ENCODE measurements around the gene KCNK4. TPM values are rescaled to one million over a fixed set of nuclear protein-coding genes. Genes with fewer than 3 reads are reported as not detected.

KCNK4 gene
- polyA plus RNA-seq, 1 donor from 2014 or later, result 1.0 TPM

DNA sequence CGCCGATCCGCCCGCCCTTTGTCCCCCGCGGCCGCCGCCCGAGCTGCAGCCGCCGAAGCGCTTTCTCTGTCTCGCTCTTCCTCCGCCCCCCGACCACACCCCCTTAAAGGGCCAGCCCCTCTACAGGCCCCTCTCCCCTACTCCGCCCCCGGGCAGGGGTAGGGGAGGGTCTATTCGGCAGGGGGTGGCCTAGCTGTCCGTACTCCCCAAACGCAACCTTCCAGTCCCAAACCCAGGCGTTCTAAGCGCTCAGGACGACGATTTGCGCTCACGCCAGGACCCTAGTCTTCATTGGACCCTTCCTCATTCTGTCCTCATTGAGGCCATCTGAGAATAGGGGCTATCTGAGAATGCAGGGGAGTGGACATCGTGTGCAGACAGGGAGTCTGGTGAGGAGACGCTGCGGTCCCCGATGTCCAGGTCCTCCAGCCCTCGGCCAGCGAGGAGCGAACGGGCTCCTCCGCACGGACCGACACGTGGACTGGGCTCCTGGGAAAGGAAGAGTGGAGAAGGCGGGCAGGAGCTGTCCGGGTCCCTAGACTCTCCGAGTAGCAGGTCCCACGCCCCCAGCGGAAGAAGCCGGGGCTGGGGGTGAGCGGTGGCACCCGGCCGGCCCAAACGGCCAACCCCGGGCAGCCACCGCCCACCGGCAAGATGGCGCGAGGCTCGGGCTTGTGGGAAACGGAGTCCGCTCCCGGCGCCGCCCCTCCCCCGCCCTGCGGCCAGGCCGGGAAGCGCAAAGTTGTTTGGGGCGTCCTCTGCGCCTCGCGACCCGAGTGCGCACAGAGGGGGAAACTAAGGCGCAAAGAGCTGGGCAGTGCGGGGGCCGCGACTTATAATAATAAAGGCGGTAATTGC lies 44.0 kb upstream of the KCNK4 start, which contains the start of gene PPP1R14B:
PPP1R14B (minus strand) TSS at position 73 of the 858 bp plus-strand sequence. CDS start 270 bp downstream, outside the sequence.
- Histone ChIP-seq H3K4me3 (ENCODE audit: low read length) (peak within 1 kb of the TSS; percentile 99), H3K27ac (ENCODE audit: low read length) (peak within 1 kb of the TSS; percentile 81), H3K9me2 (ENCODE audit: insufficient read depth, low read length) (no peaks in the 10 kb centered on the region), H3K9ac (ENCODE audit: low read length) (peak within 1 kb of the TSS; percentile 85), H2AFZ (ENCODE audit: low read depth, low read length) (peak within 1 kb of the TSS; percentile 49), H3K4me2 (ENCODE audit: low read length) (peak within 1 kb of the TSS; percentile 89), H3K9me3 (ENCODE audit: low read length) (no peaks in the 10 kb centered on the region), H3K27me3 (ENCODE audit: insufficient read depth, low read depth, low read length) (peaks cover 8% of the 10 kb centered on the region), H3F3A (ENCODE audit: insufficient read depth, low read length, poor library complexity, severe bottlenecking) (no peaks in the 10 kb centered on the region), H4K20me1 (ENCODE audit: insufficient read depth) (no peaks in the 10 kb centered on the region), H3K79me2 (replicated peaks; ENCODE audit: insufficient read depth, low read length) (peaks cover 13% of the 10 kb centered on the region), H3K36me3 (ENCODE audit: insufficient read depth, low read length) (no peaks in the 10 kb centered on the region)
- TF ChIP-seq RAD21 (conservative IDR thresholded peaks at IDR 0.05), result no peak
- TF ChIP-seq, protein P1, sequence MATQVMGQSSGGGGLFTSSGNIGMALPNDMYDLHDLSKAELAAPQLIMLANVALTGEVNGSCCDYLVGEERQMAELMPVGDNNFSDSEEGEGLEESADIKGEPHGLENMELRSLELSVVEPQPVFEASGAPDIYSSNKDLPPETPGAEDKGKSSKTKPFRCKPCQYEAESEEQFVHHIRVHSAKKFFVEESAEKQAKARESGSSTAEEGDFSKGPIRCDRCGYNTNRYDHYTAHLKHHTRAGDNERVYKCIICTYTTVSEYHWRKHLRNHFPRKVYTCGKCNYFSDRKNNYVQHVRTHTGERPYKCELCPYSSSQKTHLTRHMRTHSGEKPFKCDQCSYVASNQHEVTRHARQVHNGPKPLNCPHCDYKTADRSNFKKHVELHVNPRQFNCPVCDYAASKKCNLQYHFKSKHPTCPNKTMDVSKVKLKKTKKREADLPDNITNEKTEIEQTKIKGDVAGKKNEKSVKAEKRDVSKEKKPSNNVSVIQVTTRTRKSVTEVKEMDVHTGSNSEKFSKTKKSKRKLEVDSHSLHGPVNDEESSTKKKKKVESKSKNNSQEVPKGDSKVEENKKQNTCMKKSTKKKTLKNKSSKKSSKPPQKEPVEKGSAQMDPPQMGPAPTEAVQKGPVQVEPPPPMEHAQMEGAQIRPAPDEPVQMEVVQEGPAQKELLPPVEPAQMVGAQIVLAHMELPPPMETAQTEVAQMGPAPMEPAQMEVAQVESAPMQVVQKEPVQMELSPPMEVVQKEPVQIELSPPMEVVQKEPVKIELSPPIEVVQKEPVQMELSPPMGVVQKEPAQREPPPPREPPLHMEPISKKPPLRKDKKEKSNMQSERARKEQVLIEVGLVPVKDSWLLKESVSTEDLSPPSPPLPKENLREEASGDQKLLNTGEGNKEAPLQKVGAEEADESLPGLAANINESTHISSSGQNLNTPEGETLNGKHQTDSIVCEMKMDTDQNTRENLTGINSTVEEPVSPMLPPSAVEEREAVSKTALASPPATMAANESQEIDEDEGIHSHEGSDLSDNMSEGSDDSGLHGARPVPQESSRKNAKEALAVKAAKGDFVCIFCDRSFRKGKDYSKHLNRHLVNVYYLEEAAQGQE (IDR thresholded peaks at IDR 0.05; ENCODE audit: borderline replicate concordance), result peak; percentile 19
- TF ChIP-seq MXI1 (conservative IDR thresholded peaks at IDR 0.05; ENCODE audit: poor library complexity, severe bottlenecking), result peak; percentile 94
- TF ChIP-seq, protein P2, sequence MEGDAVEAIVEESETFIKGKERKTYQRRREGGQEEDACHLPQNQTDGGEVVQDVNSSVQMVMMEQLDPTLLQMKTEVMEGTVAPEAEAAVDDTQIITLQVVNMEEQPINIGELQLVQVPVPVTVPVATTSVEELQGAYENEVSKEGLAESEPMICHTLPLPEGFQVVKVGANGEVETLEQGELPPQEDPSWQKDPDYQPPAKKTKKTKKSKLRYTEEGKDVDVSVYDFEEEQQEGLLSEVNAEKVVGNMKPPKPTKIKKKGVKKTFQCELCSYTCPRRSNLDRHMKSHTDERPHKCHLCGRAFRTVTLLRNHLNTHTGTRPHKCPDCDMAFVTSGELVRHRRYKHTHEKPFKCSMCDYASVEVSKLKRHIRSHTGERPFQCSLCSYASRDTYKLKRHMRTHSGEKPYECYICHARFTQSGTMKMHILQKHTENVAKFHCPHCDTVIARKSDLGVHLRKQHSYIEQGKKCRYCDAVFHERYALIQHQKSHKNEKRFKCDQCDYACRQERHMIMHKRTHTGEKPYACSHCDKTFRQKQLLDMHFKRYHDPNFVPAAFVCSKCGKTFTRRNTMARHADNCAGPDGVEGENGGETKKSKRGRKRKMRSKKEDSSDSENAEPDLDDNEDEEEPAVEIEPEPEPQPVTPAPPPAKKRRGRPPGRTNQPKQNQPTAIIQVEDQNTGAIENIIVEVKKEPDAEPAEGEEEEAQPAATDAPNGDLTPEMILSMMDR (IDR thresholded peaks at IDR 0.05; ENCODE audit: poor library complexity, severe bottlenecking), result peak; percentile 51
- TF ChIP-seq SMC3 (conservative IDR thresholded peaks at IDR 0.05; ENCODE audit: poor library complexity), result no peak
- TF ChIP-seq POLR2AphosphoS5 (IDR thresholded peaks at IDR 0.05), result peak; percentile 69
- no peak for TF ChIP-seq EP300 (conservative IDR thresholded peaks at IDR 0.05; ENCODE audit: poor library complexity, severe bottlenecking)
- peak; percentile 29 for TF ChIP-seq TAF1 (IDR thresholded peaks at IDR 0.05; ENCODE audit: low read depth)
- no peak for TF ChIP-seq EZH2 (IDR thresholded peaks at IDR 0.05; ENCODE audit: borderline replicate concordance, insufficient read depth, low read length, poor library complexity, severe bottlenecking)

DNA sequence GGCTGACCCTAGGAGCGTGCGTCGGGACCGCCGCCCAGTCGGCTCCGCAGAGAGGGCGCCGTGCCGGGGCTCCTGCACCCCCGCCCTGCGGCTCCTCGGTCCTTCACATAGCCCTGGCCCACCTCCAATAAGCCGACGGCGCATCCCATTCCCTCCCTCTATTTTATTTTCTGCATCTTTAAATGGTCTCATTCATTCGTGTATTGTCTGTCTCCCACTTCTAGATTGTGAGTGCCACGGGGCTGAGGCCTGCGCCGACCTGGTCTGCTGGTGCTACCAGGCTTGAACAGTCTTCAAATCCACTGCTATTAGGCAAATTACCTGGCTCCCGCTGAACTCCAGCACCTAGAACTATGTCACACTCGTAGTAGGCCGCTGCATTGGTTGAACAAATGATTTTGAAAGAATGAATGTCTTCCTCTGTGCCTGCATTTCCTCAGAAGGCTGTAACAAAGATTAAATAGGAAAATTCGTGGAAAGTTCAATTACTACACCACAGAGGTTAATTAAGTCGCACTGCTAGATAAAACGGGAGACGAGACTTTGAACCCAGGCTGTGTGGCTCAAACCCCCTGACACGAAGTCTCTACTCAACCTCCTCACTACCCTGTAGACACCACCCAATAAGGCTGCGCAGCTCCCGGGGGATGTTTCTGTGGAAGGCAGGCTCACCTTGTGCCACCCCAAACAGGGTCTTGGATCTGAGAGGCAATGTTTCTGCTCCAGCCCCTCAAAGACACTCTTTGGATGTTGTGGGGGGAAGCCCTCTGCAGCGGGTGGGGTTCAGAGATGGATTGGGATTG lies 43.2 kb upstream of the KCNK4 start:
- peaks cover 8% of the 10 kb centered on the region for H3K27me3 ChIP-seq (ENCODE audit: insufficient read depth, low read depth, low read length)
- TF ChIP-seq TAF1 (IDR thresholded peaks at IDR 0.05; ENCODE audit: low read depth), result peak; percentile 14
- TF ChIP-seq RAD21 (conservative IDR thresholded peaks at IDR 0.05), result no peak
- H3K79me2 ChIP-seq (replicated peaks; ENCODE audit: insufficient read depth, low read length), result peaks cover 13% of the 10 kb centered on the region
- H3K9ac ChIP-seq (ENCODE audit: low read length), result peak overlapping the region; percentile 85
- H3K27ac ChIP-seq (ENCODE audit: low read length), result no peak overlapping the region
- H3K9me3 ChIP-seq (ENCODE audit: low read length), result no peaks in the 10 kb centered on the region
- H3K9me2 ChIP-seq (ENCODE audit: insufficient read depth, low read length), result no peaks in the 10 kb centered on the region
- H2AFZ ChIP-seq (ENCODE audit: low read depth, low read length), result no peak overlapping the region
- no peaks in the 10 kb centered on the region for H3K36me3 ChIP-seq (ENCODE audit: insufficient read depth, low read length)
- H4K20me1 ChIP-seq (ENCODE audit: insufficient read depth), result no peaks in the 10 kb centered on the region
- H3K4me3 ChIP-seq (ENCODE audit: low read length), result peak overlapping the region; percentile 84
- H3K4me2 ChIP-seq (ENCODE audit: low read length), result no peak overlapping the region
- no peaks in the 10 kb centered on the region for H3F3A ChIP-seq (ENCODE audit: insufficient read depth, low read length, poor library complexity, severe bottlenecking)

Data from neural cell (in vitro differentiated cells).